Measurements from ENCODE around the gene CCNY. TPM values are rescaled to one million over a fixed set of nuclear protein-coding genes. Genes with fewer than 3 reads are reported as not detected.

Gene CCNY
- total RNA-seq, 1 donor from 2014 or later: 81.1 TPM

- Histone ChIP-seq H3K4me3 (no peak overlapping the region), H3K4me1 (peaks cover 40% of the 10 kb centered on the region), H3K27me3 (ENCODE audit: low read depth) (no peaks in the 10 kb centered on the region), H3K27ac (replicated peaks) (no peak overlapping the region), H3K9me3 (replicated peaks) (no peaks in the 10 kb centered on the region), H3K36me3 (peaks cover 31% of the 10 kb centered on the region)
- DNase-seq: no peak
- no peak for TF ChIP-seq CTCF (IDR thresholded peaks at IDR 0.05; ENCODE audit: borderline replicate concordance)
- intact Hi-C loops (cut with micrococcal nuclease): no loop called here
Observed at GRCh38 chr10:35558276-35558675, 222.0 kb downstream of the CCNY start.

GRCh38 chr10:35559416-35559815 lies 223.1 kb downstream of the CCNY start:
- H3K4me3 ChIP-seq: no peak overlapping the region
- no peaks in the 10 kb centered on the region for H3K9me3 ChIP-seq (replicated peaks)
- H3K27ac ChIP-seq (replicated peaks): no peak overlapping the region
- peaks cover 40% of the 10 kb centered on the region for H3K4me1 ChIP-seq
- H3K36me3 ChIP-seq: peaks cover 25% of the 10 kb centered on the region
- no peaks in the 10 kb centered on the region for H3K27me3 ChIP-seq (ENCODE audit: low read depth)
- DNase-seq: no peak
- intact Hi-C loops (cut with micrococcal nuclease): no loop called here
- no peak for TF ChIP-seq CTCF (IDR thresholded peaks at IDR 0.05; ENCODE audit: borderline replicate concordance)

GRCh38 chr10:35561715-35562114 lies 225.4 kb downstream of the CCNY start:
- Histone ChIP-seq H3K27me3 (ENCODE audit: low read depth) (no peaks in the 10 kb centered on the region), H3K4me3 (no peak overlapping the region), H3K9me3 (replicated peaks) (no peaks in the 10 kb centered on the region), H3K27ac (replicated peaks) (peak overlapping the region; percentile 71), H3K36me3 (peaks cover 22% of the 10 kb centered on the region), H3K4me1 (peaks cover 55% of the 10 kb centered on the region)
- intact Hi-C loops (cut with micrococcal nuclease): loop anchor here (10.0 kb wide), 1 partner anchor 227 kb away; the partner anchor contains the start of gene CCNY
- peak; percentile 56 for DNase-seq
- TF ChIP-seq CTCF (IDR thresholded peaks at IDR 0.05; ENCODE audit: borderline replicate concordance): no peak

GRCh38 chr10:35562427-35562826 lies 226.1 kb downstream of the CCNY start:
- Histone ChIP-seq H3K4me1 (peaks cover 59% of the 10 kb centered on the region), H3K27ac (replicated peaks) (peak overlapping the region; percentile 71), H3K27me3 (ENCODE audit: low read depth) (no peaks in the 10 kb centered on the region), H3K36me3 (peaks cover 22% of the 10 kb centered on the region), H3K9me3 (replicated peaks) (no peaks in the 10 kb centered on the region), H3K4me3 (no peak overlapping the region)
- no peak for DNase-seq
- intact Hi-C loops (cut with micrococcal nuclease): loop anchor here (10.0 kb wide), 1 partner anchor 228 kb away; the partner anchor contains the start of gene CCNY
- no peak for TF ChIP-seq CTCF (IDR thresholded peaks at IDR 0.05; ENCODE audit: borderline replicate concordance)

- peak; percentile 99 for TF ChIP-seq CTCF (IDR thresholded peaks at IDR 0.05; ENCODE audit: borderline replicate concordance)
- peak; percentile 40 for DNase-seq
- Histone ChIP-seq H3K27me3 (ENCODE audit: low read depth) (no peaks in the 10 kb centered on the region), H3K4me1 (peaks cover 59% of the 10 kb centered on the region), H3K4me3 (no peak overlapping the region), H3K9me3 (replicated peaks) (no peaks in the 10 kb centered on the region), H3K27ac (replicated peaks) (peak overlapping the region; percentile 71), H3K36me3 (peaks cover 28% of the 10 kb centered on the region)
- intact Hi-C loops (cut with micrococcal nuclease): loop anchor here (10.0 kb wide), 1 partner anchor 229 kb away; the partner anchor contains the start of gene CCNY
Observed at GRCh38 chr10:35563261-35563891, 227.1 kb downstream of the CCNY start.

All from left ventricle myocardium inferior (tissue), 1 donor.